Dermis blood vessel endothelial cell (primary cell): Measurements from ENCODE around the gene MAPKAPK2. TPM values are rescaled to one million over a fixed set of nuclear protein-coding genes. Genes with fewer than 3 reads are reported as not detected.
A peak's percentile ranks its signal among the peaks of the same experiment; 100 is the strongest.

ENCODE experiments used
- DNase-seq: peaks from one replicate; pipeline ENCODE4 v3.0.0; 2010
- total RNA-seq: library from RNA; depleted of rRNA; stranded (reverse); fragments of >200 nt; gene quantifications from 2 replicates; pipeline ENCODE4 v1.2.3, GENCODE V29; 2014

MAPKAPK2 gene
- total RNA-seq, 1 donor from 2014 or later, result 33.7 TPM

DNA sequence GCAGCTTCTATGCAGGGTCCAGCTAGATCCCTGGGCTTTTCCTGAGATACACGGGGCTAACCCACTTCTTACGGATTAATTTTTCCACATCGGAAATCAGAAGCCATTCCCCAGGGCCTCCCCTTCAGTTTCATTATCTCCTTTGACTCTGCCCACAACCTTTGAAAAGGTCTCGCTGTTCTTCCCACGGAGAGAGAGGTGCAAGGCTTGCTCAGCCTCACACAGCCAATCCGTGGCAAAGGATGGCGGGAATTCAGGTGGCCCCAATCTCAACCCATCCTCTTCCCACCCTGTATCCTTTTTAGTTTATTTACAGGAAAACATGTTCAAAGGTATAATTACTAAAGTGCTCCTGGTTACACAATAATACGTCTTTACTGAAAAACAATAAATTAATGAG lies 702 bp upstream of the MAPKAPK2 start:
- DNase-seq, result no peak

DNA sequence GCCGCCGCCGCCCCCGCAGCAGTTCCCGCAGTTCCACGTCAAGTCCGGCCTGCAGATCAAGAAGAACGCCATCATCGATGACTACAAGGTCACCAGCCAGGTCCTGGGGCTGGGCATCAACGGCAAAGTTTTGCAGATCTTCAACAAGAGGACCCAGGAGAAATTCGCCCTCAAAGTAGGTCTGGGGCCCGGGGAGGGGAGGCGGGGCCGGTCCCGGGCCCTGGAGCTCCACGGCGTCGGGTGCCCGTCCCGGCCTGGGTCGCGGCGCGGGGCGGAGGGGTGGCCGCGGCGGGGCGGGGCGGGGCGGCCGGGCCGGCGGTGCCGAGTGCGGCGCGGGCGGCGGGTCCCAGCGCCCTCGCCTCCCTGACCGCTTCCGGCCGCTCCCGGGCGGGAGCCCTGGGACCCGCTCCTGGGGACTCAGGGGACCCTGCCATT lies 646 bp downstream of the MAPKAPK2 start:
- DNase-seq, result peak; percentile 49

DNA sequence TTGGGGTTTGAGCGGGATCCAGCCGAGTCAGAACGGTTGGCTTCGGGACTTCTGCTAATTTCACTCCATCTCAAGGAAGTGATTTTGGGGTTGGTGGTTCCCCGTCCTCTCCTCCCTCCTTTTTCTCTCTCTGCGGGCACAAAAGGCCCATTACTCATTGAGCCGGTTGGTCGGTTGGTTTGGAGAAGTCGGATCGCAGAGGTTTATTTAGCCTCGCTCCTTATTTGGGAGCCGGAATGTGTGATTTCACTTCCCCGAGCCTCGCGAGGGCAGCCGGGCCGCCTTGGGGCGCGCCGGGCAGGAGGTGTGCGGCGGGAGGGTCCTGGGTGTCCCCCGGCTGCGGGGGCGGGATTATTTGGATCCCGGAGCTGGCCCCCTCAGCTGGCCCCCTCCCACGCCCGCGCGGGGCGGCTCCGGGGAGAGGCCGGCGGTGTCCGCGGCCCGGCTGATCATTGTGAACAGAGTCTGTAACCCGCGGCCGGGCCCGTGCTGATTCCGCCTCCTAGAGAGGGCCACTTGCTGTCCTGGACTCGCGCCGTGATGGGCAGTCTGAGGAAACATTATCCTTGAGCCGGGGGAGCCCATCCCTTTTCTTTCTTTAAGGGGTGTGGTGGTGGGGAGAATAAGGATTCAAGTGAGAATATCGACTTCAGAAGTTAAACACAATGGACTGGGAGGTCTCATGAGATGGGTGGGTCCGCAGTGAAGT lies 1.2 kb downstream of the MAPKAPK2 start:
- peak; percentile 72 for DNase-seq

DNA sequence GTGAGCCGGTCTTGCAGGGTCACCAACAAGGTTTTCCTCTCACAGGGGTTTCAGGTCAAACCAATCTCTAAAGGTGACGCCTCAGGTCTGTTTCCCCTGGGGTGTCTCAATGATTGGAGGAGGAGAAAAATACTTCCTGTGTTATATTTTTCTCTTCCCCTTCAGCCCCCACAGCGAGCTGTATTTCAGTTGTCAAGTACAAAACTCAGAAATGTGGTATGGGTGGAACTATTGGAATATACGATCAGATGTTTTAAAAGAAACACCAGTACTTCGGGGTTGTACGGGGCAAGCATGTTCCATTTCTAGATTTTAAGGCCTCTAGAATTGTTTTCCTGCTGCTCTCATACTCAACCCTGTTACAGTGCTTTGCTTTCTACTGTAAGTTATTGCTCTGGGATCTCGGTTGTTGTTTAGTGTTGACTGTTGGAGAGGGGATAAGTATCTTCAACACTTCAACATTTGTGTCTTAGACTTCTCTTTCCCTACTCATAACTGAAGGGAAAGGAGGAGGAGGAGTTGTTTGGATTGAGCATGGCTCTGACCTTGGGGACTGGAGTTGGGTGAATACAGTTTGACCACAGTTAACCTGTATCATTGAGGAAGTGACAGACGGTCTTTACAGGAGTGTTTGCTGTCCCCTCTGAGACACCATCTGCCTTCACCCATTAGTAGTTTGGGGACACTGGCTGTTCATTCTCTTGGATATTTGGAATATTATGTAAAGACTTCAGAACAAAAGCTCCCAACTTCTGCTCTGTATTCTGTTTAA lies 2.0 kb downstream of the MAPKAPK2 start:
- DNase-seq, result no peak

DNA sequence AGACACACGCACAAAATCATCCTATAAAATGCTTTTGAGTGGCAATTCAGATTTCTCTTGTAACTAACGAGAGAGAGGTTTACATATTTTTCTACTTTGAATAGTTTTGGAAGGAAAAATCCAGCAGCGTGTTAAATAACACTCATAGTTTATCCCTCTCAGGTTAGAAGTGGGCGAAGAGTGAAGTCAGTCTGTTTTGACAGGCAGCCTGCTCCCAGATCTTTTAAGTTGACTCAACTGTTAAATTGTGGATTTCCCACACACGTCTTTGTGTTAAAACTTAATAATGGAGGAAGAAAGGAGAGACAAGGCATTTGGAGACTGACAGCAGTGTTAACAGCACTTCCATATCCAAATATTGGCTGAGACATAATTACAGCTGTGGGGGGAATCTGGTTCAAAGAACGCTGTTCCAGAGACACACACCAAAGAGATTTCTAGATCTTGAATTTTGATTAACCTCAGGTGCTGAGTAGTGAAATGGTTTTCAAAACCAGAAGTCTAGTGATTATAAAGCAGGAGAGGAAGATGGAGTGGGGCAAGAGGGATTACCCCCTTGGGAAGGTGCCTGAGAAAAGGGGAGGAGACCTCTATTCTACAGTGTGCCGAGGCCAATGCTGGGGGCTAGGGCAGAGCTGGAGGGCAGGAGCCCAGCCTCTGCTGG lies 2.7 kb downstream of the MAPKAPK2 start:
- no peak for DNase-seq

- DNase-seq, result peak; percentile 46
These were observed 3.3 kb downstream of the MAPKAPK2 start for GRCh38 chr1:206687915-206688442.

GRCh38 chr1:206690516-206690915 lies 5.8 kb downstream of the MAPKAPK2 start:
- no peak for DNase-seq

DNA sequence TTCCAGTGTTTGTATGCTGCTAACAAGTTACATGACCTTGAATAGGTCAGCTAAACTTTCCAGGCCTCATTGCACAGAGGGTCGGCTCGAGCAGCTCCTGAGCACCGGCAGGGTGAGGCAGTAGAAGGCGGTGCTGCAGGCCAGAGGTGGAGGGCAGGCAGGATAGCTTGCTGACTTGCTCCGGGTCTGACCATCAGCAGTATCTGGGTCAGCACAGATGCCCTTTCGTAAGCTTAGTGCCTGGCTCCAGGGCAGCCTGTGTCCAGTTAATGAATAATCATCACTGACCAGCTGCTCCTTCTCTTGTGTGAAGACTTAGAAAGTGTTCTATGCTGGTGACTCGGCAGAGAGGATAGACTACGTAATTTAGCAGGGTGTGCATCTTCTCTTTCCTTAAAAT lies 6.9 kb downstream of the MAPKAPK2 start:
- DNase-seq, result no peak

GRCh38 chr1:206693029-206693428 lies 8.3 kb downstream of the MAPKAPK2 start:
- peak; percentile 74 for DNase-seq

DNA sequence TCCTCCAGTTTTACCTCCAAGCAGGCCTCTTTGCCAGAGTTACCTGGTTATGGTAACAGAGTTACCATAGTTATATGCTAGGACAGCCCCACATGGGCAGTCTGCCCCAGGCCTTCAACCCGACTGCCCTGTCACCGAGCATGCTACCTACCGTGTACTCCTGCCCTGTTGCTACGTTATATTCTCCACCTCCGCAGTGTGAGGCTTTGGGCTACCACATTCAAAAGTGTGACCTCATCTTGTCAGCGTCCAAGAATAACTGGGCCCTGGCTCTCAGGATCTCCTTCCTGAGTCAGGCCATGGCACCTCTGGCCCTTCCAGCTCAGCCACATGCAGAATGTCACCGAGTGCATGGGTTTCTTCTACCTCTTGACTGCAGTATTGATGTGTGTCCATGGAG lies 8.9 kb downstream of the MAPKAPK2 start:
- peak; percentile 59 for DNase-seq

GRCh38 chr1:206694171-206695124 lies 9.7 kb downstream of the MAPKAPK2 start:
- no peak for DNase-seq

GRCh38 chr1:206695733-206696132 lies 11.0 kb downstream of the MAPKAPK2 start:
- DNase-seq, result no peak

DNA sequence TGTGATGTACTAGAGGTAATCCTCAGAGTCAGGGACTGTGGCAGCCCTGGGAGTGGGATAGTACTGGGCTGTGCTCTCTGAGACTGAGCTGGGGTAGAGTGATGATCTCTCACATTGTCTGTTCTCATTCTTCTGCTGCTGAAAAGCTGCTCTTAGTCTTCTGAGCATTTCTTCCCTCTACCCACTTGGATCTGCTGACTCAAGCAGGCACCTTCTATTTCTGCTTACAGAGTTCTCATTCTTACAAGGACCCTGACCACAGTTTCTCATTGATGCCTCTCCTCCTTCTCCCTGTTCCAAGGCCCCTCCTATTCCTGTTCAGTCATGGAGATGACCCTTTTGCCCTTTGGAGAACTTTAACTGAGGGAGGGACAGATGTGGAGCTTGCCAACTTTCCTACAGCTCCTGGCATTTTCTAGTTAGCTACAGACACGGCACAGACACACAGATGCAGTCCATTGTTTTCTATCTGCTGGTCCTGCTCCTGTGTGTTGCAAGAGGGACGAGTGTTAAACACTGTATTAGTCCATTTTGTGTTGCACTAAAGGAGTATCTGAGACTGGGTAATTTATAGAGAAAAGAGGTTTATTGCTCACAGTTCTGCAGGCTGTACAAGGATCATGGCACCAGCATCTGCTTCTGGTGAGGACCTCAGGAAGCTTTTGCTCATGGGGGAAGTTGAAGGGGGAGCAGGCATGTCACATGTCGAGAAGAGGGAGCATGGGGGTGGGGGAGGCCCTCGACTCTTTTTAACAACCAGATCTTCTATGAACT lies 12.3 kb downstream of the MAPKAPK2 start:
- DNase-seq, result peak; percentile 37

DNA sequence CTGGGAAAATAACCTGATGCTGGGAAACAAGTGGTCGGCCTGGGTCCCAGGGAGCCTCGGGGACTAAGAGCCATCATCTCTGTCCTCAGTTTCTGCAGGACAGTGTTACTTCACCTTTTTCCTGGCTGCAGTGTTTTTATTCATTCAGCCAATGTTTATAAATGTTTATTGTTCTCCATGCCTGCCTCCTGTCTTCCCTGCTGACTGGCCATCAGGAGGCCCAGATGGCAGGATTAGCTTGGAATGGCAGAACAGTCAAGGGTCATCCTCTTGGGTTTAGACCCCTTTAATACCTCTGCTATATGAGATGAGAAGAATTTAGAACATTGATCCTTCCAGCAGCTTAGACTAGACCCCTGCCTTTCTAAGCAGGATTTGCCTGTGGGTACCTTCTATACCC lies 13.3 kb downstream of the MAPKAPK2 start:
- DNase-seq, result no peak

DNA sequence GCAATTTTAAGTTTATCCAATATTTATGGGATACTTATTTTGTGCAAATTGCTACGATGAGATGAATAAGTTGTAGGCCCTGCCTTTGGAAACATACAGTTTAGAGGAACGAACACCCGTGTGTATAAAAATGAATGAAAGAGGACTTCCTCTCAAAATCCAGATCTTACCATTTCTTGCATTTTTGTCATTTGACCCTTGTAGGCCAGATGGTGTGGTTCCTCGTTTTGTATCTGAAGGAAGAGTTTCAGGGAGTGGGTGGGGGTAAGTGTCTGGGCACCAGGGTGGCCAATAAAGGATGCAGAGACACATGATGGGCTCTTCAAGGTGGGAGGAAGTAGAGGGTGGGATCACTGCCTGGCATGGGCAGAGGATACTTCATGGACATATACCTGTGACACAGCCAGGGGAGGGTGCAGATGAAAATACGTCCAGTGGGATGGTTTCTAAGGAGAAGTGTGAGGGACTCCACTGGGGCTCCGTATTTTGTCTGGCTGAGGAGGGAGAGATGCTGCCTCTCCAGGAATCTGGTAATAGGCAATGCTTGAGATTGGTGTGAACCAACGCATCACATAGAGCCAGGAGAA lies 14.4 kb downstream of the MAPKAPK2 start:
- DNase-seq, result no peak

DNA sequence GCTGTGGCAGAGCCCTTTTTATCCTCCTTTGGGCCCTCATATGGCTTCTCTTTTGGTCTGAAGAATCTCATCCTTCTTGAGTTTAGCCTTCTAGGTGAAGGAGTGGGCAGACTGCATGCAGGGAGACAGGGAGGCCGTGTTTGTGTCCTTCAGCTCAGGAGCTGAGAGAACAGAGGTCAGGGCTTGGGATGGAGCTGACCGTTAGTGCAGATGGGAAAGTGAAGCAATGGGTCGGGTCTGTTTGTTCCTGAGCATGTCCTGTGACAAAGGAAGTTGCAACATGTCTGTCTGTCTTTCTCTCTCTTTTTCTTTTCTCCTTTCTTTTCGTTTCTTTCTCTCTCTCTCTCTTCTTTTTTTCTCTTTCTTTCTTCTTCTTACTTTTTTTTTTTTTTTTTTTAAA lies 14.9 kb downstream of the MAPKAPK2 start:
- no peak for DNase-seq

- DNase-seq, result no peak
These were observed 15.8 kb downstream of the MAPKAPK2 start for GRCh38 chr1:206700445-206701036.

DNA sequence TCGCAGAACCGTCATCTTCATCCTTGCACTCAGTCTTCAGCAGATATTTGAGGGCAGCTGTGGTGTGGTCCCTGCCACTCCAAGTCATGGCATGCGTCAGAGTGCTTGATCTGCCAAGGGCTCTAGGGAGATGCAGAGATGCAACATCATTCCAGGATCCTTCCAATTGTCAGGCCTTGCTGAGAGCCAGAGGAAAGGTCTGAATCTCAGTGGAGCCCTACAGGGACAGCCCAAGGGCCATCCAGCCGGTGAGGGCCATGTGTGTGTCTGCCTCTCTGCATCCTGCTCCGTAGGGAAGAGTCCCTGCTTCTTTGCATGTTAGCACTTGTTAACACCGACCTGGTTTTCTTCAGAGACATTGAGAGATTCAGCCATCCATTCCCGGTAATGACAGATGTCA lies 17.6 kb downstream of the MAPKAPK2 start:
- DNase-seq, result no peak

DNA sequence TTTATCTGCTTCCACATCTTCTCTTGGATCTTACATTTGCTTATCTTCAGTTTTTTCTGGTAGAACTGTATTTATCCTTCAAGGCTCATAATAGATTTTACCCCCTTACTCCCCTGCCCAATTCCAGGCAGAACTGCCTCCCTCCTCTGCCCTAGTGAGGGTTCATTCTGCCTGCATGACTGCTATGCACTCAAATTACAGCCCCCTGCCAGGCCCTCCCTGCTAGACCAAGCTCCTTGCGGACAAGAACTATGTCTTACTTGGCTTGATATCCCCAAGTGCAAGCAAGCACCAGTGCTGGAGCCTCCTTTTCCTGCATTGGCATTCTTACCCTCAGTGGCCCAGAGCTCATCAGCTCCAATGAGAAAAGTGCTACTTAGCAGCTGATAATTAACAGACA lies 18.1 kb downstream of the MAPKAPK2 start:
- no peak for DNase-seq

DNA sequence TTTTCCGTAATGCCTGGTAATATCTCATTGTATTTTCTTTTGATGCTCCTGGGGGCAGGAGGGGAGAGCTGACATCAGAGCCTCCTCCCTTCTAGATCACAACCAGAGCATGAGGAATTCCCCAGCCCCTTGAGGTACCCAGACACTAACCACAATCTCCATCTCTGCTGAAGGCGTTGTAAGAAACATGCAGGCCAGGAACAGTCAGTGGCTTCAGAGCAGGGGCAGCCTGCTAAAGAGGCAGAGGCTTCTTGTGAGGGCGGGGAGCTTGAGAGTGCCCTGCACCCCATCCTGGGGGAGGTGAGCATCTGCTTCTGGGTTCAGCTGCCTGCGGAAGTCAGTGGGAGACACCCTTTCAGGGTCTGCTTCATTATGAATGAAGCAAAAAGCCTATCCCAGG lies 19.0 kb downstream of the MAPKAPK2 start:
- no peak for DNase-seq

DNA sequence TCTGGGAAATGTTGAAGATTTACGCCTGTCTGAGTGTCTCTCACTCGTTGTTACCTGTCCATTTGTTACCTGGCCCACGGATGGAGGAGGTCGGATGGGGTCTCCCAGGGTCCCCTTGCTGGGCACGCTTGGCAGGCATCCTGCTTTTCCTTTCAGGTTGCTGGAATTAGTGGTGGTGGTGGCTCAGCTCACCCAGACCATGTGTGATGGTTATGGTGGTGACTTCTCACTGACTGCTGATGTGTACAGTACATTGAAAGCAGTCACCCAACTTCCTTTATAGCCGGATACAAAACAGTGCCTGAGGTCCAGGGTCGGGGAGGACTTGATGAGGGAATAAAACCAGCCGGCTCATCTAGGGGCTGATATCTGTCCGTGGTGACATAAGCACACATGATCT lies 19.5 kb downstream of the MAPKAPK2 start:
- DNase-seq, result no peak
